ENCODE data around the gene PHF3. TPM values are rescaled to one million over a fixed set of nuclear protein-coding genes. Genes with fewer than 3 reads are reported as not detected.

PHF3 gene
- total RNA-seq, 1 donor from 2014 or later = 42.7 TPM

- no peak overlapping the region for H3K4me3 Mint-ChIP-seq
- no peak for DNase-seq (ENCODE audit: low spot score)
- H3K27ac Mint-ChIP-seq = no peak overlapping the region
- H3K27me3 Mint-ChIP-seq (ENCODE audit: insufficient read depth) = no peaks in the 10 kb centered on the region
- H3K36me3 Mint-ChIP-seq (ENCODE audit: low read depth) = peaks cover 1% of the 10 kb centered on the region
- intact Hi-C loops (cut with micrococcal nuclease) = no loop called here
- no peaks in the 10 kb centered on the region for H3K9me3 Mint-ChIP-seq
- H3K4me1 Mint-ChIP-seq (ENCODE audit: low read depth) = peaks cover 5% of the 10 kb centered on the region
Observed at GRCh38 chr6:63660757-63661156, 25.2 kb downstream of the PHF3 start.

GRCh38 chr6:63661769-63662168 lies 26.2 kb downstream of the PHF3 start:
- H3K4me3 Mint-ChIP-seq = no peak overlapping the region
- no peaks in the 10 kb centered on the region for H3K27me3 Mint-ChIP-seq (ENCODE audit: insufficient read depth)
- no peaks in the 10 kb centered on the region for H3K9me3 Mint-ChIP-seq
- peaks cover 5% of the 10 kb centered on the region for H3K4me1 Mint-ChIP-seq (ENCODE audit: low read depth)
- H3K27ac Mint-ChIP-seq = no peak overlapping the region
- DNase-seq (ENCODE audit: low spot score) = no peak
- intact Hi-C loops (cut with micrococcal nuclease) = no loop called here
- peaks cover 1% of the 10 kb centered on the region for H3K36me3 Mint-ChIP-seq (ENCODE audit: low read depth)

- Mint-ChIP-seq H3K27ac (no peak overlapping the region), H3K4me1 (ENCODE audit: low read depth) (peaks cover 5% of the 10 kb centered on the region), H3K36me3 (ENCODE audit: low read depth) (no peaks in the 10 kb centered on the region), H3K9me3 (no peaks in the 10 kb centered on the region), H3K4me3 (no peak overlapping the region), H3K27me3 (ENCODE audit: insufficient read depth) (no peaks in the 10 kb centered on the region)
- intact Hi-C loops (cut with micrococcal nuclease) = no loop called here
- no peak for DNase-seq (ENCODE audit: low spot score)
Observed at GRCh38 chr6:63663147-63663955, 27.7 kb downstream of the PHF3 start.

GRCh38 chr6:63663956-63664281 lies 28.3 kb downstream of the PHF3 start:
- no peaks in the 10 kb centered on the region for H3K36me3 Mint-ChIP-seq (ENCODE audit: low read depth)
- intact Hi-C loops (cut with micrococcal nuclease) = no loop called here
- no peak for DNase-seq (ENCODE audit: low spot score)

GRCh38 chr6:63671098-63671754 lies 35.6 kb downstream of the PHF3 start:
- intact Hi-C loops (cut with micrococcal nuclease) = no loop called here
- Mint-ChIP-seq H3K4me1 (ENCODE audit: low read depth) (no peaks in the 10 kb centered on the region), H3K4me3 (no peak overlapping the region), H3K36me3 (ENCODE audit: low read depth) (peaks cover 5% of the 10 kb centered on the region), H3K9me3 (no peaks in the 10 kb centered on the region), H3K27me3 (ENCODE audit: insufficient read depth) (no peaks in the 10 kb centered on the region), H3K27ac (no peak overlapping the region)
- DNase-seq (ENCODE audit: low spot score) = no peak

More at GRCh38 chr6:63663956-63664281, 28.3 kb downstream of the PHF3 start:
- Mint-ChIP-seq H3K4me3 (no peak overlapping the region), H3K9me3 (no peaks in the 10 kb centered on the region), H3K4me1 (ENCODE audit: low read depth) (peaks cover 5% of the 10 kb centered on the region), H3K27me3 (ENCODE audit: insufficient read depth) (no peaks in the 10 kb centered on the region), H3K27ac (no peak overlapping the region)

- no peaks in the 10 kb centered on the region for H3K4me1 Mint-ChIP-seq (ENCODE audit: low read depth)
- H3K27me3 Mint-ChIP-seq (ENCODE audit: insufficient read depth) = no peaks in the 10 kb centered on the region
- DNase-seq (ENCODE audit: low spot score) = no peak
- intact Hi-C loops (cut with micrococcal nuclease) = no loop called here
- H3K4me3 Mint-ChIP-seq = no peak overlapping the region
- peaks cover 5% of the 10 kb centered on the region for H3K36me3 Mint-ChIP-seq (ENCODE audit: low read depth)
- H3K27ac Mint-ChIP-seq = no peak overlapping the region
- H3K9me3 Mint-ChIP-seq = no peaks in the 10 kb centered on the region
Observed at GRCh38 chr6:63672582-63673129, 37.1 kb downstream of the PHF3 start.

- Mint-ChIP-seq H3K36me3 (ENCODE audit: low read depth) (peaks cover 5% of the 10 kb centered on the region), H3K27ac (no peak overlapping the region), H3K9me3 (no peaks in the 10 kb centered on the region), H3K4me1 (ENCODE audit: low read depth) (no peaks in the 10 kb centered on the region), H3K27me3 (ENCODE audit: insufficient read depth) (no peaks in the 10 kb centered on the region), H3K4me3 (no peak overlapping the region)
- intact Hi-C loops (cut with micrococcal nuclease) = no loop called here
- DNase-seq (ENCODE audit: low spot score) = no peak
Observed at GRCh38 chr6:63673692-63674091, 38.1 kb downstream of the PHF3 start.

- DNase-seq (ENCODE audit: low spot score) = no peak
- intact Hi-C loops (cut with micrococcal nuclease) = no loop called here
- H3K9me3 Mint-ChIP-seq = no peaks in the 10 kb centered on the region
- peaks cover 6% of the 10 kb centered on the region for H3K36me3 Mint-ChIP-seq (ENCODE audit: low read depth)
- H3K4me1 Mint-ChIP-seq (ENCODE audit: low read depth) = no peaks in the 10 kb centered on the region
- H3K27me3 Mint-ChIP-seq (ENCODE audit: insufficient read depth) = no peaks in the 10 kb centered on the region
- H3K27ac Mint-ChIP-seq = no peak overlapping the region
- H3K4me3 Mint-ChIP-seq = no peak overlapping the region
Observed at GRCh38 chr6:63674635-63675034, 39.0 kb downstream of the PHF3 start.

- no peak for DNase-seq (ENCODE audit: low spot score)
- no peaks in the 10 kb centered on the region for H3K27me3 Mint-ChIP-seq (ENCODE audit: insufficient read depth)
- peaks cover 8% of the 10 kb centered on the region for H3K36me3 Mint-ChIP-seq (ENCODE audit: low read depth)
- no peak overlapping the region for H3K4me3 Mint-ChIP-seq
- no peak overlapping the region for H3K27ac Mint-ChIP-seq
- no peaks in the 10 kb centered on the region for H3K9me3 Mint-ChIP-seq
- intact Hi-C loops (cut with micrococcal nuclease) = no loop called here
- H3K4me1 Mint-ChIP-seq (ENCODE audit: low read depth) = no peaks in the 10 kb centered on the region
Observed at GRCh38 chr6:63675138-63675537, 39.5 kb downstream of the PHF3 start.

- DNase-seq (ENCODE audit: low spot score) = no peak
- Mint-ChIP-seq H3K27me3 (ENCODE audit: insufficient read depth) (no peaks in the 10 kb centered on the region), H3K9me3 (no peaks in the 10 kb centered on the region), H3K4me3 (no peak overlapping the region), H3K4me1 (ENCODE audit: low read depth) (peaks cover 5% of the 10 kb centered on the region), H3K36me3 (ENCODE audit: low read depth) (peaks cover 17% of the 10 kb centered on the region), H3K27ac (no peak overlapping the region)
- intact Hi-C loops (cut with micrococcal nuclease) = no loop called here
Observed at GRCh38 chr6:63676412-63677114, 41.0 kb downstream of the PHF3 start.

GRCh38 chr6:63677282-63677681 lies 41.7 kb downstream of the PHF3 start:
- no peak for DNase-seq (ENCODE audit: low spot score)
- Mint-ChIP-seq H3K27ac (no peak overlapping the region), H3K4me3 (no peak overlapping the region), H3K4me1 (ENCODE audit: low read depth) (peaks cover 5% of the 10 kb centered on the region), H3K27me3 (ENCODE audit: insufficient read depth) (no peaks in the 10 kb centered on the region), H3K9me3 (no peaks in the 10 kb centered on the region), H3K36me3 (ENCODE audit: low read depth) (peaks cover 16% of the 10 kb centered on the region)
- intact Hi-C loops (cut with micrococcal nuclease) = no loop called here

- Mint-ChIP-seq H3K4me3 (no peak overlapping the region), H3K27me3 (ENCODE audit: insufficient read depth) (no peaks in the 10 kb centered on the region), H3K36me3 (ENCODE audit: low read depth) (peaks cover 32% of the 10 kb centered on the region), H3K4me1 (ENCODE audit: low read depth) (peaks cover 26% of the 10 kb centered on the region), H3K27ac (no peak overlapping the region), H3K9me3 (no peaks in the 10 kb centered on the region)
- DNase-seq (ENCODE audit: low spot score) = no peak
- intact Hi-C loops (cut with micrococcal nuclease) = loop anchor here (2.0 kb wide), 1 partner anchor 38 kb away; no protein-coding TSS in a partner anchor
Observed at GRCh38 chr6:63683071-63683603, 47.5 kb downstream of the PHF3 start.

Measured in activated T-helper 1 cell treated with anti-CD3 and anti-CD28 coated beads, Interleukin-12 subunit alpha, Interleukin-12 subunit beta, Interleukin-2, Interleukin-4 antibody, amounts not matched to agents 30 ng/mL and 10 ng/mL and 1 ng/mL, durations not matched to agents 14 hours and 24 hours and 36 hours (primary cell).